HEK293 (cell line): ENCODE measurements around the gene SCGB1A1.
A peak's percentile ranks its signal among the peaks of the same experiment; 100 is the strongest.

Experiments used
- CTCF ChIA-PET: fragments of 350-600 bp; formaldehyde crosslinking; extraction: SDS; loops from one replicate; lab custom pipeline; 2021; ENCODE audit warnings: antibody characterized with exemption; lab: Yijun Ruan, JAX
- POLR2A ChIA-PET: fragments of 300-600 bp; formaldehyde crosslinking; extraction: SDS; loops from one replicate; lab custom pipeline; 2020; ENCODE audit warnings: antibody characterized with exemption, inconsistent platforms; lab: Yijun Ruan, JAX
- H3K27ac ChIP-seq: fragments of 200-500 bp; sonication (Bioruptor generic); 2 replicates; pipeline ENCODE4 v1.5.1; 2014; ENCODE audit warnings: low read depth, low read length, control low read depth, inconsistent platforms; ENCODE audit errors: extremely low read depth
- H3K36me3 ChIP-seq, 2 experiments: fragments of 200-500 bp in 1 of 2; sonication (Bioruptor generic) in 1 of 2; 1 replicate in 1 of 2; 2 replicates in 1 of 2; pipeline ENCODE4 v1.5.1; 2014 to 2017; ENCODE audit warnings: inconsistent platforms in 2 of 2, low read length in 2 of 2; ENCODE audit not compliant: control insufficient read depth in 2 of 2, insufficient read depth in 1 of 2
- H3K4me1 ChIP-seq: fragments of 200-500 bp; sonication (Bioruptor generic); 2 replicates; pipeline ENCODE4 v1.5.1; 2014; ENCODE audit warnings: mild to moderate bottlenecking, low read length, inconsistent platforms; ENCODE audit not compliant: control insufficient read depth, insufficient read depth
- H3K4me3 ChIP-seq: 2 replicates; pipeline ENCODE4 v1.5.1; 2011; ENCODE audit warnings: low read depth, mild to moderate bottlenecking, control low read depth, low read length, moderate library complexity
- H3K9me3 ChIP-seq: fragments of 200-500 bp; sonication (Bioruptor generic); 2 replicates; pipeline ENCODE4 v1.5.1; 2014; ENCODE audit warnings: low read depth, low read length, inconsistent platforms; ENCODE audit not compliant: control insufficient read depth, insufficient read depth
- EGR2 ChIP-seq: fragments of 450-650 bp; formaldehyde crosslinking; IDR thresholded peaks from 2 replicates; pipeline ENCODE4 v1.5.1; 2016; ENCODE audit warnings: low read depth, missing biosample characterization, missing genetic modification characterization
- FEZF1 ChIP-seq: fragments of 450-650 bp; formaldehyde crosslinking; IDR thresholded peaks from 2 replicates; pipeline ENCODE4 v1.5.1; 2016; ENCODE audit warnings: missing biosample characterization, missing genetic modification characterization
- KLF1 ChIP-seq: fragments of 450-650 bp; formaldehyde crosslinking; IDR thresholded peaks from 2 replicates; pipeline ENCODE4 v1.5.1; 2016; ENCODE audit warnings: missing biosample characterization, missing genetic modification characterization
- PRDM10 ChIP-seq: fragments of 450-650 bp; formaldehyde crosslinking; IDR thresholded peaks from 2 replicates; pipeline ENCODE4 v1.5.1; 2016; ENCODE audit warnings: missing biosample characterization, missing genetic modification characterization
- ZBTB44 ChIP-seq: fragments of 450-650 bp; IDR thresholded peaks from 2 replicates; pipeline ENCODE4 v1.5.1; 2018; ENCODE audit warnings: missing biosample characterization, mild to moderate bottlenecking, missing genetic modification characterization
- ZFHX2 ChIP-seq: fragments of 450-650 bp; formaldehyde crosslinking; conservative IDR thresholded peaks from 2 replicates; pipeline ENCODE4 v1.5.1; 2016; ENCODE audit warnings: missing biosample characterization, missing genetic modification characterization
- ZFP37 ChIP-seq: fragments of 450-650 bp; formaldehyde crosslinking; IDR thresholded peaks from 2 replicates; pipeline ENCODE4 v1.5.1; 2016; ENCODE audit warnings: missing biosample characterization, missing genetic modification characterization
- ZNF112 ChIP-seq: fragments of 450-650 bp; formaldehyde crosslinking; IDR thresholded peaks from 2 replicates; pipeline ENCODE4 v1.5.0; 2017; ENCODE audit warnings: missing biosample characterization, missing genetic modification characterization
- ZNF132 ChIP-seq: fragments of 450-650 bp; formaldehyde crosslinking; IDR thresholded peaks from 2 replicates; pipeline ENCODE4 v1.5.1; 2017; ENCODE audit warnings: missing biosample characterization, missing genetic modification characterization, borderline replicate concordance
- ZNF138 ChIP-seq: fragments of 450-650 bp; formaldehyde crosslinking; IDR thresholded peaks from 2 replicates; pipeline ENCODE4 v1.5.1; 2016; ENCODE audit warnings: missing biosample characterization, missing genetic modification characterization, borderline replicate concordance
- ZNF350 ChIP-seq: fragments of 450-650 bp; formaldehyde crosslinking; IDR thresholded peaks from 2 replicates; pipeline ENCODE4 v1.5.0; 2017; ENCODE audit warnings: missing biosample characterization, mild to moderate bottlenecking, missing genetic modification characterization
- ZNF433 ChIP-seq: fragments of 450-650 bp; formaldehyde crosslinking; IDR thresholded peaks from 2 replicates; pipeline ENCODE4 v1.5.1; 2016; ENCODE audit warnings: missing biosample characterization, missing genetic modification characterization, low read depth
- ZNF621 ChIP-seq: fragments of 450-650 bp; formaldehyde crosslinking; IDR thresholded peaks from 2 replicates; pipeline ENCODE4 v1.5.1; 2017; ENCODE audit warnings: missing biosample characterization, missing genetic modification characterization
- ZNF670 ChIP-seq: fragments of 450-650 bp; formaldehyde crosslinking; IDR thresholded peaks from 2 replicates; pipeline ENCODE4 v1.5.1; 2016; ENCODE audit warnings: missing biosample characterization, missing genetic modification characterization, low read depth

SCGB1A1 gene

GRCh38 chr11:62400760-62401159 is 18.1 kb upstream of the SCGB1A1 start:
- no peak for TF ChIP-seq FEZF1
- no peak for TF ChIP-seq ZBTB44 (tag by site-specific recombination)
- no peak for TF ChIP-seq ZNF112 (tag by site-specific recombination)
- TF ChIP-seq ZNF621 (tag by site-specific recombination) = no peak
- no peak for TF ChIP-seq ZNF433 (tag by site-specific recombination)
- TF ChIP-seq KLF1 (tag by site-specific recombination) = peak; percentile 55

GRCh38 chr11:62401356-62401755 is 17.5 kb upstream of the SCGB1A1 start:
- Histone ChIP-seq H3K27ac (no peak overlapping the region), H3K9me3 (no peaks in the 10 kb centered on the region), H3K36me3 (no peaks in the 10 kb centered on the region), H3K4me3 (no peak overlapping the region), H3K4me1 (no peaks in the 10 kb centered on the region)
- TF ChIP-seq ZNF132 (tag by site-specific recombination) (no peak), ZNF350 (no peak), ZNF138 (tag by site-specific recombination) (no peak)
- ChIA-PET CTCF (interaction anchor here (0.6 to 2.5 kb wide), 5 partner anchors 9 to 159 kb away, joined by 3 to 15 read pairs (median 8); no protein-coding TSS in a partner anchor), POLR2A (interaction anchor here (1.6 kb wide), 1 partner anchor 173 kb away, joined by 5 read pairs; the partner anchor contains the start of gene EEF1G)

More at GRCh38 chr11:62400760-62401159, 18.1 kb upstream of the SCGB1A1 start:
- no peaks in the 10 kb centered on the region for H3K9me3 ChIP-seq
- CTCF ChIA-PET = interaction anchor here (0.7 to 2.5 kb wide), 5 partner anchors 9 to 316 kb away, joined by 3 to 15 read pairs (median 8); no protein-coding TSS in a partner anchor
- H3K4me1 ChIP-seq = no peaks in the 10 kb centered on the region
- POLR2A ChIA-PET = interaction anchor here (1.6 kb wide), 1 partner anchor 173 kb away, joined by 5 read pairs; the partner anchor contains the start of gene EEF1G
- no peak overlapping the region for H3K27ac ChIP-seq
- H3K4me3 ChIP-seq = no peak overlapping the region
- H3K36me3 ChIP-seq = no peaks in the 10 kb centered on the region

GRCh38 chr11:62401811-62402210 is 17.0 kb upstream of the SCGB1A1 start:
- Histone ChIP-seq H3K4me1 (no peaks in the 10 kb centered on the region), H3K27ac (no peak overlapping the region), H3K36me3 (no peaks in the 10 kb centered on the region), H3K4me3 (no peak overlapping the region), H3K9me3 (no peaks in the 10 kb centered on the region)
- no peak for TF ChIP-seq ZNF670 (tag by site-specific recombination)
- CTCF ChIA-PET = interaction anchor here (0.6 to 2.5 kb wide), 4 partner anchors 11 to 158 kb away, joined by 3 to 15 read pairs (median 7); no protein-coding TSS in a partner anchor
- POLR2A ChIA-PET = no interaction called here

- ChIA-PET POLR2A (no interaction called here), CTCF (interaction anchor here (0.7 to 2.4 kb wide), 3 partner anchors 22 to 141 kb away, joined by 3 to 15 read pairs (median 6); no protein-coding TSS in a partner anchor)
- Histone ChIP-seq H3K4me3 (no peak overlapping the region), H3K9me3 (no peaks in the 10 kb centered on the region), H3K36me3 (no peaks in the 10 kb centered on the region), H3K27ac (no peak overlapping the region), H3K4me1 (no peaks in the 10 kb centered on the region)
- TF ChIP-seq ZFP37 (tag by site-specific recombination) (no peak), EGR2 (tag by site-specific recombination) (peak; percentile 36; the same call in 1 of the 2 replicates), PRDM10 (tag by site-specific recombination) (0 out of 2 replicates have a peak, but pooled peaks have one; percentile 34), ZFHX2 (peak; percentile 30)
Observed at GRCh38 chr11:62402226-62402959, 16.4 kb upstream of the SCGB1A1 start.
